ENCODE measurements around the gene CLK3.

Gene CLK3

GRCh38 chr15:74613089-74613952, 2.3 kb upstream of the CLK3 start:
- TF ChIP-seq, protein P1, sequence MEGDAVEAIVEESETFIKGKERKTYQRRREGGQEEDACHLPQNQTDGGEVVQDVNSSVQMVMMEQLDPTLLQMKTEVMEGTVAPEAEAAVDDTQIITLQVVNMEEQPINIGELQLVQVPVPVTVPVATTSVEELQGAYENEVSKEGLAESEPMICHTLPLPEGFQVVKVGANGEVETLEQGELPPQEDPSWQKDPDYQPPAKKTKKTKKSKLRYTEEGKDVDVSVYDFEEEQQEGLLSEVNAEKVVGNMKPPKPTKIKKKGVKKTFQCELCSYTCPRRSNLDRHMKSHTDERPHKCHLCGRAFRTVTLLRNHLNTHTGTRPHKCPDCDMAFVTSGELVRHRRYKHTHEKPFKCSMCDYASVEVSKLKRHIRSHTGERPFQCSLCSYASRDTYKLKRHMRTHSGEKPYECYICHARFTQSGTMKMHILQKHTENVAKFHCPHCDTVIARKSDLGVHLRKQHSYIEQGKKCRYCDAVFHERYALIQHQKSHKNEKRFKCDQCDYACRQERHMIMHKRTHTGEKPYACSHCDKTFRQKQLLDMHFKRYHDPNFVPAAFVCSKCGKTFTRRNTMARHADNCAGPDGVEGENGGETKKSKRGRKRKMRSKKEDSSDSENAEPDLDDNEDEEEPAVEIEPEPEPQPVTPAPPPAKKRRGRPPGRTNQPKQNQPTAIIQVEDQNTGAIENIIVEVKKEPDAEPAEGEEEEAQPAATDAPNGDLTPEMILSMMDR (IDR thresholded peaks at IDR 0.05; ENCODE audit: low read depth, low read length): no peak
- no peak overlapping the region for H3K4me3 ChIP-seq (ENCODE audit: low read depth, low read length)
- in situ Hi-C loops (cut with HindIII; ENCODE audit: low sequenced_read_pairs): no loop called here
- no peak for DNase-seq (ENCODE audit: low read depth, low spot score)

DNA sequence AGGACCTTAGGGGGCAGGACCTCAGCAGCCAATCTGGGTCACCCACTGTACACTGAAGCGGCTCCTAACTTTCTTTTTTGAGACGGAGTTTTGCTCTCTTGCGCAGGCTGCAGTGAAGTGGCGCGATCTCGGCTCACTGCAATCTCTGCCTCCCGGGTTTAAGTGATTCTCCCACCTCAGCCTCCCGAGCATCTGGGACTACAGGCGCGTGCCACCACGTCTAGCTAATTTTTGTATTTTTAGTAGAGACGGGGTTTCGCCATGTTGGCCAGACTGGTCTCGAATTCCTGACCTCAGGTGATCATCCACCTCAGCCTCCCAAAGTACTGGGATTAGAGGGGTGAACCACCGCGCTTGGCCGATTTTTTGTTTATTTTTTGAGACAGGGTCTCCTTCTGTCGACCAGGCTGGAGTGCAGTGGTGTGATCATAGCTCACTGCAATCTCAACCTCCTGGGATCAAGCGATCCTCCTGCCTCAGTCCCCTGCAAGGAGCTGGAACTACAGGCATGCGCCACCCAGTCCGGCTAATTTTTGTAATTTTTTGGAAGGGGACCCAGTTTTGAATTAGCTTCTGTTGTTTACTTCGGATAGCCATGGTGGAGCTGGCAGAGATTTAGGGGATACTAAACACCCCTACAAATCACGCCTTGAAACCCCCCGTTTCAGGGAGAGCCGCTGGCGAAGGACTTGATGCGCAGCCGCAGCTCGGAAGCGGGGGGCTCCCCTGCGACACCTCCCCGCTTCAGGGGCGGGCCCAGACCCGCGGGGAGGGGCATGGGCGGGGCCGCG, 1.5 kb upstream of the CLK3 start:
- in situ Hi-C loops (cut with HindIII; ENCODE audit: low sequenced_read_pairs): no loop called here
- TF ChIP-seq, protein P1 (IDR thresholded peaks at IDR 0.05; ENCODE audit: low read depth, low read length): no peak
- peak overlapping the region; percentile 100 for H3K4me3 ChIP-seq (ENCODE audit: low read depth, low read length)
- no peak for DNase-seq (ENCODE audit: low read depth, low spot score)

DNA sequence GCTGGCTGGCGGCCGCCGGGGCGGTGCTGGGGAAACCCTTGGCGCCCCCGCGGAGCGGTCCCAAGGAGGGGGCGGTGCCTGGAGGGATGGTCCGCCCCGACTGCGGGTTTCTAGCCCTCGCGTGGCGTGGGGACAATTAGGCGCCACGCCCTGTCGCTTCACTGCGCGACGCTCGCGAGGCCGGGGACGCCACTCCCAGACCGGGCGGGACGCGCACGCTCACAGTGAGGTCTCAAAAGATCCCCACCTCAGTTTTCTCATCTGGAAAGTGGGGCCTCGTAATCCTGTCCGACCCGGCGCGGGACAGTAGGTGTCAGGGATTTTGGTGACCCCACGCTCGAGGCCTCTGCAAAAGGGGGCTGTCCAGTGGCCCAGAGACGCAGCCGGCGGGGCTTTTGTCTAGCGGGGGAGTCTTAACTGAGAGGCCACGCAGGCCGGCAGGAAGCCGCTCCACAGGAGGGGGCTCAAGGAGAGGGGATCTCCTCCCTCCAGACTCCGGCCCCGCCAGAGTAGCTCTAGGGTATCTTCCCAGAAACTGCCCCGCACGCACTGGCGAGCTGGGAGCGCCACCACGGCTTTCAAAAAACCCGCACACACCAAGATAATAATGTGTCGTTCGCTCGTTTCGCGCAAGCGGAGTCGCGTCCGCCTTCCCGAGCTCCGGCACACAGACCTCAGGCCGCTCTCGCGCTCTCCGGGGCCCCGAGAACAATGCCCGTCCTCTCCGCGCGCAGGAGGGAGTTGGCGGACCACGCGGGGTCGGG, 710 bp upstream of the CLK3 start:
- in situ Hi-C loops (cut with HindIII; ENCODE audit: low sequenced_read_pairs): no loop called here
- TF ChIP-seq, protein P1 (IDR thresholded peaks at IDR 0.05; ENCODE audit: low read depth, low read length): no peak
- peak; percentile 74 for DNase-seq (ENCODE audit: low read depth, low spot score)
- peak overlapping the region; percentile 100 for H3K4me3 ChIP-seq (ENCODE audit: low read depth, low read length)

- TF ChIP-seq, protein P1 (IDR thresholded peaks at IDR 0.05; ENCODE audit: low read depth, low read length): no peak
- H3K4me3 ChIP-seq (ENCODE audit: low read depth, low read length): peak overlapping the region; percentile 100
Measured at GRCh38 chr15:74616366-74616939, 817 bp downstream of the CLK3 start.

GRCh38 chr15:74616996-74617395, 1.4 kb downstream of the CLK3 start:
- no peak for DNase-seq (ENCODE audit: low read depth, low spot score)
- in situ Hi-C loops (cut with HindIII; ENCODE audit: low sequenced_read_pairs): no loop called here

More at GRCh38 chr15:74616366-74616939, 817 bp downstream of the CLK3 start:
- peak; percentile 48 for DNase-seq (ENCODE audit: low read depth, low spot score)
- in situ Hi-C loops (cut with HindIII; ENCODE audit: low sequenced_read_pairs): no loop called here

More at GRCh38 chr15:74616996-74617395, 1.4 kb downstream of the CLK3 start:
- H3K4me3 ChIP-seq (ENCODE audit: low read depth, low read length): peak overlapping the region; percentile 100
- TF ChIP-seq, protein P1 (IDR thresholded peaks at IDR 0.05; ENCODE audit: low read depth, low read length): no peak

Data from astrocyte of the spinal cord (primary cell).